Measurements from ENCODE around the gene MFSD8.

DNA sequence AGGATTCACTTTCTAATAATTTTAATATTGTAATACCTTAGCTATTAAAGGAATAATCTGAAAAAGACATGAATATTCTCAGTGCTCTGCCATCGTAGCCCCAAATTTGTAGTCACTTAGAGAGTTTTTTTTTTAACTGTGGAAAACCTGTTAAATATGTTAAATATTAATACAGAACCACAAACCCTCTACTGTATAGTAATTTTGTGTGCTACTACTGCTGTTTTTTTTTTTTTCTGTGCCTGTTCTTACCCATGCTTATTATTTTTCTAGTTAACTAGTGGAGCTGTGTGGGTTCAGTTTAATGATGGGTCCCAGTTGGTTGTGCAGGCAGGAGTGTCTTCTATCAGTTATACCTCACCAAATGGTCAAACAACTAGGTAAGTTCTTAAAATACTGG, 68.4 kb downstream of the MFSD8 start:
- TF ChIP-seq, protein P1, sequence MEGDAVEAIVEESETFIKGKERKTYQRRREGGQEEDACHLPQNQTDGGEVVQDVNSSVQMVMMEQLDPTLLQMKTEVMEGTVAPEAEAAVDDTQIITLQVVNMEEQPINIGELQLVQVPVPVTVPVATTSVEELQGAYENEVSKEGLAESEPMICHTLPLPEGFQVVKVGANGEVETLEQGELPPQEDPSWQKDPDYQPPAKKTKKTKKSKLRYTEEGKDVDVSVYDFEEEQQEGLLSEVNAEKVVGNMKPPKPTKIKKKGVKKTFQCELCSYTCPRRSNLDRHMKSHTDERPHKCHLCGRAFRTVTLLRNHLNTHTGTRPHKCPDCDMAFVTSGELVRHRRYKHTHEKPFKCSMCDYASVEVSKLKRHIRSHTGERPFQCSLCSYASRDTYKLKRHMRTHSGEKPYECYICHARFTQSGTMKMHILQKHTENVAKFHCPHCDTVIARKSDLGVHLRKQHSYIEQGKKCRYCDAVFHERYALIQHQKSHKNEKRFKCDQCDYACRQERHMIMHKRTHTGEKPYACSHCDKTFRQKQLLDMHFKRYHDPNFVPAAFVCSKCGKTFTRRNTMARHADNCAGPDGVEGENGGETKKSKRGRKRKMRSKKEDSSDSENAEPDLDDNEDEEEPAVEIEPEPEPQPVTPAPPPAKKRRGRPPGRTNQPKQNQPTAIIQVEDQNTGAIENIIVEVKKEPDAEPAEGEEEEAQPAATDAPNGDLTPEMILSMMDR (IDR thresholded peaks at IDR 0.05; ENCODE audit: insufficient read depth, low read depth, low read length) = no peak
- no peak for TF ChIP-seq EZH2 (IDR thresholded peaks at IDR 0.05; ENCODE audit: insufficient read depth, low read length)
